ENCODE measurements around the gene DROSHA.

DNA sequence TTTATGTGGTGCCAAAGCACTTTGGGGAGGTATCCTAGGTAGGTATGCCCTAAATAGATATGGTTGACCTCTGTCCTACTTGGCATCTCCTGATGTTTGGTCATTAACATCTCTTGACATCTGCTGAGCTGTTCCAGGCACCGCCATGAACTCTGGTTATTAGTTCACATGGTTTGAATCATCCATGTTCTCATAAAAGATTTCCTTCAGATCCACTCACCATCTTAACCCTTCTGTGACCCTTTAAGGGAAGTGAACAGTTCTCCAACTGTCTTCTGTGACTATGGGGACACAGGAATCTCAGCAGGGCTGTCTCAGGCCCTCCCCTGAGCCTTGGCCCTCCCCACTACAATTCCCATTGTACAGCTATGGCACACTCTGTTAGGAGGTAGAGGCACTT is 170.7 kb downstream of the DROSHA start:
- TF ChIP-seq, protein P1, sequence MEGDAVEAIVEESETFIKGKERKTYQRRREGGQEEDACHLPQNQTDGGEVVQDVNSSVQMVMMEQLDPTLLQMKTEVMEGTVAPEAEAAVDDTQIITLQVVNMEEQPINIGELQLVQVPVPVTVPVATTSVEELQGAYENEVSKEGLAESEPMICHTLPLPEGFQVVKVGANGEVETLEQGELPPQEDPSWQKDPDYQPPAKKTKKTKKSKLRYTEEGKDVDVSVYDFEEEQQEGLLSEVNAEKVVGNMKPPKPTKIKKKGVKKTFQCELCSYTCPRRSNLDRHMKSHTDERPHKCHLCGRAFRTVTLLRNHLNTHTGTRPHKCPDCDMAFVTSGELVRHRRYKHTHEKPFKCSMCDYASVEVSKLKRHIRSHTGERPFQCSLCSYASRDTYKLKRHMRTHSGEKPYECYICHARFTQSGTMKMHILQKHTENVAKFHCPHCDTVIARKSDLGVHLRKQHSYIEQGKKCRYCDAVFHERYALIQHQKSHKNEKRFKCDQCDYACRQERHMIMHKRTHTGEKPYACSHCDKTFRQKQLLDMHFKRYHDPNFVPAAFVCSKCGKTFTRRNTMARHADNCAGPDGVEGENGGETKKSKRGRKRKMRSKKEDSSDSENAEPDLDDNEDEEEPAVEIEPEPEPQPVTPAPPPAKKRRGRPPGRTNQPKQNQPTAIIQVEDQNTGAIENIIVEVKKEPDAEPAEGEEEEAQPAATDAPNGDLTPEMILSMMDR (IDR thresholded peaks at IDR 0.05; ENCODE audit: low read length) = no peak
- TF ChIP-seq EZH2 (optimal IDR thresholded peaks at IDR 0.05; ENCODE audit: low read depth, low read length) = no peak

All from MM.1S (cell line).